HUES48 (cell line): ENCODE results near the gene SF3A2.

ENCODE experiments used
- H3K27ac ChIP-seq: one replicate; pipeline ENCODE4 v1.7.0; 2013; ENCODE audit warnings: low read depth, low read length, inconsistent platforms
- H3K27me3 ChIP-seq: 2 replicates; pipeline ENCODE4 v1.6.1; 2013; ENCODE audit warnings: mild to moderate bottlenecking, low read length; ENCODE audit not compliant: control insufficient read depth, insufficient read depth
- H3K36me3 ChIP-seq: 2 replicates; pipeline ENCODE4 v1.6.1; 2013; ENCODE audit warnings: low read length; ENCODE audit not compliant: control insufficient read depth, insufficient read depth
- H3K4me1 ChIP-seq: 2 replicates; pipeline ENCODE4 v1.6.1; 2013; ENCODE audit warnings: mild to moderate bottlenecking, low read length; ENCODE audit not compliant: control insufficient read depth, insufficient read depth
- H3K4me3 ChIP-seq: 2 replicates; pipeline ENCODE4 v1.5.1; 2013; ENCODE audit warnings: mild to moderate bottlenecking, low read depth, low read length
- H3K9ac ChIP-seq: 2 replicates; pipeline ENCODE4 v1.6.1; 2013; ENCODE audit warnings: mild to moderate bottlenecking, low read depth, low read length, moderate library complexity
- H3K9me3 ChIP-seq: 2 replicates; pipeline ENCODE4 v1.6.1; 2013; ENCODE audit warnings: low read length; ENCODE audit not compliant: control insufficient read depth, insufficient read depth

Gene SF3A2

GRCh38 chr19:2294687-2295335, 58.2 kb downstream of the SF3A2 start:
- Histone ChIP-seq H3K4me1 (peaks cover 2% of the 10 kb centered on the region; the same call in 1 of the 2 replicates), H3K9ac (no peak overlapping the region), H3K4me3 (no peak overlapping the region), H3K27ac (no peak overlapping the region), H3K9me3 (no peaks in the 10 kb centered on the region), H3K27me3 (peaks cover 48% of the 10 kb centered on the region), H3K36me3 (no peaks in the 10 kb centered on the region)

DNA sequence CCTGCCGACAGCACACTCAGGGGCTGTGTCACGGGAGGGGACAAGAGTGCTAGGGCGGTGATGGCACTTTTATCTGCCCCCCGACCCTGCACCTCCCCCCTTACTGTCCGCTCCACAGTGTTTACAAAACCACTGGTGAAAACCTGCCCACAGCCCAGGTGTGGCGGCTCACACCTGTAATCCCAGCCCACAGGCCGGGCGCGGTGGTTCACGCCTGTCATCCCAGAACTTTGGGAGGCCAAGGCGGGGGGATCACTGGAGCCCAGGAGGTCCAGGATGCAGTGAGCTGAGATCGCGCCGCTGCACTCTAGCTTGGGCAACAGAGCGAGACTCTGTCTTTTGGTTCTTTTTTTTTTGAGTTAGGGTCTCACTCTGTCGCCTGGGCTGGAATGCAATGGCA, 59.5 kb downstream of the SF3A2 start:
- H3K9me3 ChIP-seq: no peaks in the 10 kb centered on the region
- H3K4me1 ChIP-seq: 0 out of 2 replicates have a peak, but pooled peaks cover 2% of the 10 kb centered on the region
- H3K27me3 ChIP-seq: peaks cover 35% of the 10 kb centered on the region
- no peak overlapping the region for H3K27ac ChIP-seq
- H3K36me3 ChIP-seq: no peaks in the 10 kb centered on the region
- no peak overlapping the region for H3K9ac ChIP-seq
- no peak overlapping the region for H3K4me3 ChIP-seq
